ENCODE measurements around the gene TMEM151B. TPM values are rescaled to one million over a fixed set of nuclear protein-coding genes. Genes with fewer than 3 reads are reported as not detected.

TMEM151B gene
- total RNA-seq, 1 experiment from 2014 or later, result not detected

DNA sequence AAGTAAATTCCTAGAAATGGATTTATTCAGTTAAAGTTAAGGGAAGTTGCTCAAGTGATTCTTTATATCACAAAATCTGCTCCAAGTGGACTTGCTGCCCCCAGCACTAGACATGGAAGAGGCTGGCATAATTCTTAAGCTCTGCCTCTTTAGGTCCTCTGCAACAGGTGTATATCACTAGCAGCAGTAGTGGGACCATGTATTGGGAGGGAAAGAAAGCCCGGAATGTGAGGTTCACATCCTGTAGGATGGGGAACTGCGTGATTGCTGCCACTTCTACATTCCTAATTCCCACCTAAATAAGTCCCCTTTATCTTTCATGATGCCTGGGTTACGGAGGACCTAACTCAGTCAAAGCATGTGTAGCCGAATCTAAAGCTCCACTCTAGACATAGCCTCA is 85.4 kb downstream of the TMEM151B start:
- H3K4me2 ChIP-seq (ENCODE audit: low read length), result no peak overlapping the region
- H3K27ac ChIP-seq (ENCODE audit: low read depth, low read length), result no peak overlapping the region
- no peaks in the 10 kb centered on the region for H3K9me3 ChIP-seq (ENCODE audit: control insufficient read depth in 1 of 2, insufficient read depth in 1 of 2, low read depth in 1 of 2, low read length in 2 of 2)
- intact Hi-C loops (cut with micrococcal nuclease), result no loop called here
- no peaks in the 10 kb centered on the region for H3K9me2 ChIP-seq (ENCODE audit: insufficient read depth)
- ChIA-PET POLR2A (no interaction called here), CTCF (no interaction called here), RAD21 (ENCODE audit: low non-redundant PET in 1 of 2, low total read pairs in 2 of 2, uncharacterized antibody in 2 of 2, unreplicated experiment in 2 of 2) (no interaction called here)
- H3K4me3 ChIP-seq (replicated peaks in 1 of 2; ENCODE audit: low read depth in 1 of 2, low read length in 2 of 2), result no peak overlapping the region
- ATAC-seq (no peak), DNase-seq (ENCODE audit: low read depth, low spot score) (no peak)
- no peak overlapping the region for H2AFZ ChIP-seq (ENCODE audit: low read depth, low read length, poor library complexity, severe bottlenecking)
- H3K36me3 ChIP-seq (ENCODE audit: control insufficient read depth in 1 of 2, insufficient read depth in 2 of 2, low read length in 2 of 2), result no peaks in the 10 kb centered on the region
- no peak for TF ChIP-seq EGR1 (IDR thresholded peaks at IDR 0.05; ENCODE audit: low read depth)
- no peaks in the 10 kb centered on the region for H3K27me3 ChIP-seq (ENCODE audit: insufficient read depth, low read length)
- H3K4me1 ChIP-seq (ENCODE audit: control insufficient read depth in 1 of 2, insufficient read depth in 2 of 2, low read length in 2 of 2), result no peaks in the 10 kb centered on the region
- H4K20me1 ChIP-seq (ENCODE audit: insufficient read depth), result no peaks in the 10 kb centered on the region
- no peaks in the 10 kb centered on the region for H3K79me2 ChIP-seq (ENCODE audit: insufficient read depth, low read length)
- no peak overlapping the region for H3K9ac ChIP-seq (ENCODE audit: low read length)
- BruUV-seq (replicated peaks), result no TSS peak

DNA sequence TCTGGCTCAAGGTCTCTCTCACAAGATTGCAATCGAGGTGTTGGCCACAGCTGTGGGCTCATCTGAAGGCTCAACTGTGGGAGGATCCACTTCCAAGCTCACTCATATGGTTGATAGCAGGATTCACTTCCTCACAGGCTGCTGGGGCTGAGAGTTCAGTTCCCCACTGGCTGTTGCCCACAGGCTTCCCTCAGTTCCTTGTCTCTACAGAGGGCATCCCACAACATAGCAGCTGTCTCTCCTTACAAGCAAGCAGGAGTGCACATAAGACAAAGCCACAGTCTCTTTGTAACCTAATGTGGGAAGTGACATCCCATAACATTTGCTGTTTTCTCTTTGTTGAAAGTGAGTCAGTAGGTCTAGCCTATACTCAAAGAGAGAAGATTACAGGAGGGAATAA is 86.2 kb downstream of the TMEM151B start:
- Histone ChIP-seq H2AFZ (ENCODE audit: low read depth, low read length, poor library complexity, severe bottlenecking) (no peak overlapping the region), H4K20me1 (ENCODE audit: insufficient read depth) (no peaks in the 10 kb centered on the region), H3K9me2 (ENCODE audit: insufficient read depth) (no peaks in the 10 kb centered on the region), H3K9ac (ENCODE audit: low read length) (no peak overlapping the region), H3K4me3 (replicated peaks in 1 of 2; ENCODE audit: low read depth in 1 of 2, low read length in 2 of 2) (no peak overlapping the region), H3K4me2 (ENCODE audit: low read length) (no peak overlapping the region), H3K9me3 (ENCODE audit: control insufficient read depth in 1 of 2, insufficient read depth in 1 of 2, low read depth in 1 of 2, low read length in 2 of 2) (no peaks in the 10 kb centered on the region), H3K79me2 (ENCODE audit: insufficient read depth, low read length) (no peaks in the 10 kb centered on the region), H3K27ac (ENCODE audit: low read depth, low read length) (no peak overlapping the region), H3K27me3 (ENCODE audit: insufficient read depth, low read length) (no peaks in the 10 kb centered on the region), H3K36me3 (ENCODE audit: control insufficient read depth in 1 of 2, insufficient read depth in 2 of 2, low read length in 2 of 2) (no peaks in the 10 kb centered on the region), H3K4me1 (ENCODE audit: control insufficient read depth in 1 of 2, insufficient read depth in 2 of 2, low read length in 2 of 2) (no peaks in the 10 kb centered on the region)
- CTCF ChIA-PET, result no interaction called here
- intact Hi-C loops (cut with micrococcal nuclease), result no loop called here
- RAD21 ChIA-PET (ENCODE audit: low non-redundant PET in 1 of 2, low total read pairs in 2 of 2, uncharacterized antibody in 2 of 2, unreplicated experiment in 2 of 2), result no interaction called here
- ATAC-seq, result no peak
- DNase-seq (ENCODE audit: low read depth, low spot score), result no peak
- POLR2A ChIA-PET, result no interaction called here
- no peak for TF ChIP-seq POLR2A (IDR thresholded peaks at IDR 0.05; ENCODE audit: borderline replicate concordance, extremely low read depth, insufficient read depth, insufficient read length)
- TF ChIP-seq RAD21 (IDR thresholded peaks at IDR 0.05; ENCODE audit: low read depth), result no peak
- TF ChIP-seq, protein P1, sequence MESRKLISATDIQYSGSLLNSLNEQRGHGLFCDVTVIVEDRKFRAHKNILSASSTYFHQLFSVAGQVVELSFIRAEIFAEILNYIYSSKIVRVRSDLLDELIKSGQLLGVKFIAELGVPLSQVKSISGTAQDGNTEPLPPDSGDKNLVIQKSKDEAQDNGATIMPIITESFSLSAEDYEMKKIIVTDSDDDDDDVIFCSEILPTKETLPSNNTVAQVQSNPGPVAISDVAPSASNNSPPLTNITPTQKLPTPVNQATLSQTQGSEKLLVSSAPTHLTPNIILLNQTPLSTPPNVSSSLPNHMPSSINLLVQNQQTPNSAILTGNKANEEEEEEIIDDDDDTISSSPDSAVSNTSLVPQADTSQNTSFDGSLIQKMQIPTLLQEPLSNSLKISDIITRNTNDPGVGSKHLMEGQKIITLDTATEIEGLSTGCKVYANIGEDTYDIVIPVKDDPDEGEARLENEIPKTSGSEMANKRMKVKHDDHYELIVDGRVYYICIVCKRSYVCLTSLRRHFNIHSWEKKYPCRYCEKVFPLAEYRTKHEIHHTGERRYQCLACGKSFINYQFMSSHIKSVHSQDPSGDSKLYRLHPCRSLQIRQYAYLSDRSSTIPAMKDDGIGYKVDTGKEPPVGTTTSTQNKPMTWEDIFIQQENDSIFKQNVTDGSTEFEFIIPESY (IDR thresholded peaks at IDR 0.05; ENCODE audit: extremely low read depth, insufficient replicate concordance, low read length), result no peak
- no peak for TF ChIP-seq TCF7L2 (IDR thresholded peaks at IDR 0.05; ENCODE audit: borderline replicate concordance, extremely low read depth, insufficient read depth, insufficient read length)
- TF ChIP-seq SRF (IDR thresholded peaks at IDR 0.05; ENCODE audit: low read depth), result no peak
- TF ChIP-seq YY1 (IDR thresholded peaks at IDR 0.05; ENCODE audit: extremely low read depth, insufficient replicate concordance, low read depth, low read length), result no peak
- no peak for TF ChIP-seq CBX3 (IDR thresholded peaks at IDR 0.05; ENCODE audit: low read depth)
- TF ChIP-seq FOSL1 (IDR thresholded peaks at IDR 0.05; ENCODE audit: low read depth), result no peak
- TF ChIP-seq ELF1 (IDR thresholded peaks at IDR 0.05; ENCODE audit: borderline replicate concordance, low read depth), result no peak
- TF ChIP-seq SP1 (IDR thresholded peaks at IDR 0.05; ENCODE audit: low read depth), result no peak
- no peak for TF ChIP-seq EGR1 (IDR thresholded peaks at IDR 0.05; ENCODE audit: low read depth)
- no peak for TF ChIP-seq EZH2 (IDR thresholded peaks at IDR 0.05)
- TF ChIP-seq, protein P2, sequence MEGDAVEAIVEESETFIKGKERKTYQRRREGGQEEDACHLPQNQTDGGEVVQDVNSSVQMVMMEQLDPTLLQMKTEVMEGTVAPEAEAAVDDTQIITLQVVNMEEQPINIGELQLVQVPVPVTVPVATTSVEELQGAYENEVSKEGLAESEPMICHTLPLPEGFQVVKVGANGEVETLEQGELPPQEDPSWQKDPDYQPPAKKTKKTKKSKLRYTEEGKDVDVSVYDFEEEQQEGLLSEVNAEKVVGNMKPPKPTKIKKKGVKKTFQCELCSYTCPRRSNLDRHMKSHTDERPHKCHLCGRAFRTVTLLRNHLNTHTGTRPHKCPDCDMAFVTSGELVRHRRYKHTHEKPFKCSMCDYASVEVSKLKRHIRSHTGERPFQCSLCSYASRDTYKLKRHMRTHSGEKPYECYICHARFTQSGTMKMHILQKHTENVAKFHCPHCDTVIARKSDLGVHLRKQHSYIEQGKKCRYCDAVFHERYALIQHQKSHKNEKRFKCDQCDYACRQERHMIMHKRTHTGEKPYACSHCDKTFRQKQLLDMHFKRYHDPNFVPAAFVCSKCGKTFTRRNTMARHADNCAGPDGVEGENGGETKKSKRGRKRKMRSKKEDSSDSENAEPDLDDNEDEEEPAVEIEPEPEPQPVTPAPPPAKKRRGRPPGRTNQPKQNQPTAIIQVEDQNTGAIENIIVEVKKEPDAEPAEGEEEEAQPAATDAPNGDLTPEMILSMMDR (IDR thresholded peaks at IDR 0.05 in 2 of 3, conservative IDR thresholded peaks at IDR 0.05 in 1 of 3; ENCODE audit: borderline replicate concordance in 1 of 3, insufficient read depth in 1 of 3, low read depth in 2 of 3, low read length in 2 of 3), result no peak
- TF ChIP-seq POLR2AphosphoS5 (IDR thresholded peaks at IDR 0.05; ENCODE audit: low read depth, low read length), result no peak
- TF ChIP-seq EZH2phosphoT487 (IDR thresholded peaks at IDR 0.05; ENCODE audit: borderline replicate concordance), result no peak
- no TSS peak for BruUV-seq (replicated peaks)

Measured in HCT116 (cell line).